Measurements from ENCODE around the gene KHDC4.

KHDC4 gene

GRCh38 chr1:155954645-155955044, 20.4 kb upstream of the KHDC4 start:
- Histone ChIP-seq H3K27ac (no peak overlapping the region), H3K4me3 (ENCODE audit: low read depth, low read length) (no peak overlapping the region), H3K9me3 (ENCODE audit: severe bottlenecking) (no peaks in the 10 kb centered on the region), H3K27me3 (ENCODE audit: insufficient read depth, low read depth, severe bottlenecking) (no peaks in the 10 kb centered on the region), H3K36me3 (peaks cover 98% of the 10 kb centered on the region)
- no peak for TF ChIP-seq CTCF (IDR thresholded peaks at IDR 0.05; ENCODE audit: low read depth, low read length)
- DNase-seq = no peak

GRCh38 chr1:155952505-155952890, 18.3 kb upstream of the KHDC4 start:
- no peak overlapping the region for H3K27ac ChIP-seq
- no peaks in the 10 kb centered on the region for H3K27me3 ChIP-seq (ENCODE audit: insufficient read depth, low read depth, severe bottlenecking)
- no peak overlapping the region for H3K4me3 ChIP-seq (ENCODE audit: low read depth, low read length)
- peaks cover 96% of the 10 kb centered on the region for H3K36me3 ChIP-seq
- DNase-seq = no peak
- TF ChIP-seq CTCF (IDR thresholded peaks at IDR 0.05; ENCODE audit: low read depth, low read length) = no peak
- no peaks in the 10 kb centered on the region for H3K9me3 ChIP-seq (ENCODE audit: severe bottlenecking)

DNA sequence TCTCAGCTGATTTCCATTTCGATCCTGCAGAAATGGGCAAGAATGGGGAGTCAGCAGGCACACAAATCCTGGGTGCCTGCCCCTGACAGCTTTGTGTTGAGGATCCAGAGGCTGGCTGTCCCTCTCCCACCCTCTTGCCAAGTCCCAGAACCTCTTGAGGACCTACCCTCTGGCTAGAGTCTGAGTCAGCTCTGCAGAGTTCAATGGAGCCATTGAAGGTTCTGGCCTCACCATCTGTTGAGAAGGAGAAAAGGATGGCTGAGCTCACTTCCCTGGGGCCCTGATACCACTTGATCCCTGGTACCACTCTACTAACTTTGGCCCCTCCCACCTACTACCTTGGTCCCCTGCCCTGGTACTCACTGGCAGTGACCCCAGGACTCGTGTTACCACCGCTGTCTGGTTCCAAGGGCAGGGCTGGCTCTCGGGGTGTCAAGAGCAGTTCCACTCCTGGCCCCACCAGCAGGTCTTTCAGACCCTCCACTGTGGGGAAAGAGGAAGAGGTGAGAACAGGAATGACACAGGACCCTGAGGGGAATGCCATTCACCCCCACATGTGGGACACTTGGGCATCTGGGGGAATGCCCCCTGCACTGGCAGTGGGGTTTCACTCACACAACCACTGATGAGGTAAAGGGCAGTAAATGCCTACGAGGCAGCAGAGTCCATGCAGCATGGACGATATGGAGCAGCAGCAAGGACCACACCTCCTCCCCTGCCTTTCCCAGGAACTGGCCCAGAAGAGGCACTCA, 17.7 kb upstream of the KHDC4 start:
- H3K27ac ChIP-seq = no peak overlapping the region
- DNase-seq = no peak
- no peaks in the 10 kb centered on the region for H3K27me3 ChIP-seq (ENCODE audit: insufficient read depth, low read depth, severe bottlenecking)
- no peaks in the 10 kb centered on the region for H3K9me3 ChIP-seq (ENCODE audit: severe bottlenecking)
- no peak for TF ChIP-seq CTCF (IDR thresholded peaks at IDR 0.05; ENCODE audit: low read depth, low read length)
- H3K36me3 ChIP-seq = peaks cover 96% of the 10 kb centered on the region
- H3K4me3 ChIP-seq (ENCODE audit: low read depth, low read length) = no peak overlapping the region

DNA sequence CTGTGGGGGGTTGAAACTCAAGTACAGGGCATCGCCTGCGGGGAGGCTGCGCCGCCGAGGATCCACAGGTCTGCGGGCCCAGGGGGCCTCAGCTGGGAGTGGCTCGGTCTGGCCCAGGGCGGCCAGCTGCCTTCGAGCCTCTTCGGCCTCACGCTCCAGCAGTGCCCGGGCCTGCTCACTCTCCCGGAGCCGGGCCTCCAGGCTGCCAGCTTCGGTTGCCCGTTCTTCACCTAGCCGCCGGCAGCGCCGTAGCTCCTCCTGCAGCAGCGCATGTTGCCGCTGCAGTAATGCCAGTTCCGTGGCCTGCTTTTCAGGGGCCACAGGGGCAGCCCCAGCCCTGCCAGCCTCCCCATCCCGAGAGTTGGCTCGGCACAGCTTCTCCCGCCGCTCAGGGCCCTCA, 16.6 kb upstream of the KHDC4 start:
- no peak for TF ChIP-seq CTCF (IDR thresholded peaks at IDR 0.05; ENCODE audit: low read depth, low read length)
- Histone ChIP-seq H3K36me3 (peaks cover 96% of the 10 kb centered on the region), H3K27ac (no peak overlapping the region), H3K4me3 (ENCODE audit: low read depth, low read length) (no peak overlapping the region), H3K27me3 (ENCODE audit: insufficient read depth, low read depth, severe bottlenecking) (no peaks in the 10 kb centered on the region), H3K9me3 (ENCODE audit: severe bottlenecking) (no peaks in the 10 kb centered on the region)
- no peak for DNase-seq

DNA sequence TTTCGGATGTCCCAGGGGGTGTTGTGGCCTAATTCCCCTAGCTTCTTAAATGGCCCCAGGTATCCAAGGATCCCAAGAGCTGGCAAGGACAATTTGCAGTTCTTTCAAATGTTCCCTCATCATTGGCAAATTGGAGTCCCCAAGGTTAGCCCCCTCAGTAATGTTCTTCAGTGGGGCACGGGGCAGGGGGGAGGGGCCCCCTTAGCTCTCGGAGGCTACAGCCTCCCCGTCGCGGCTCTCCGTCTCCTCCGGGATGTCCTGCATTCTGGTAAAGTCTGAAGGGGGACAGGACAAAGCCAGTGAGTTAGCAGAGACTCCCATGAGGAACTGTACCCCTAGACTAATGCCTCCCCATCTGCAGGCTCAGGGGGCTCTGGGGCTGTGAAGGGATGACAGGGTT, 13.5 kb upstream of the KHDC4 start:
- Histone ChIP-seq H3K36me3 (peaks cover 71% of the 10 kb centered on the region), H3K4me3 (ENCODE audit: low read depth, low read length) (no peak overlapping the region), H3K27ac (no peak overlapping the region), H3K27me3 (ENCODE audit: insufficient read depth, low read depth, severe bottlenecking) (no peaks in the 10 kb centered on the region), H3K9me3 (ENCODE audit: severe bottlenecking) (no peaks in the 10 kb centered on the region)
- no peak for TF ChIP-seq CTCF (IDR thresholded peaks at IDR 0.05; ENCODE audit: low read depth, low read length)
- no peak for DNase-seq

DNA sequence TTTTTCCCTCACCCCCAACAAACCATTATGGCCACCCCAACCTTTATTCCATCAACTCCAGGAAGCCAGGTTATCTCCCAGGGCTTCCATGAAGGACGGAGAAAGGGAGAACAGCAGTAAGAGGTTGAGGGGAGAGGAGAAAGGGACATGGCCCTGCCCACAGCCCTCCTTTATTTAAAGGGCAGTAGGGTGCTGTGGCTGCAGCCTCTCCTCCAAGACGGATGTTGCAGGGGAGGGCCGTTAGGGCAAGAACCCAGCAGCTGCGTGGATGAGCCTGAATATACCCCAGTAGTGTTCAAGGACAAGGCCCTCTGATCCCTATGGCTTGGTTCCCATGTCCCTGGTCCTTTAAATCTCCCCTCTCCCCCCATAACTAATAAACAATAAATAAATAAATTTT, 13.1 kb upstream of the KHDC4 start:
- TF ChIP-seq CTCF (IDR thresholded peaks at IDR 0.05; ENCODE audit: low read depth, low read length) = no peak
- no peak for DNase-seq
- no peak overlapping the region for H3K27ac ChIP-seq
- H3K36me3 ChIP-seq = peaks cover 66% of the 10 kb centered on the region
- no peak overlapping the region for H3K4me3 ChIP-seq (ENCODE audit: low read depth, low read length)
- H3K9me3 ChIP-seq (ENCODE audit: severe bottlenecking) = no peaks in the 10 kb centered on the region
- no peaks in the 10 kb centered on the region for H3K27me3 ChIP-seq (ENCODE audit: insufficient read depth, low read depth, severe bottlenecking)

Measured in WERI-Rb-1 (cell line).